K562 (cell line): ENCODE measurements around the gene ATAD3B. TPM values are rescaled to one million over a fixed set of nuclear protein-coding genes. Genes with fewer than 3 reads are reported as not detected.

Experiments
- BCOR ChIP-seq: fragments of 450-650 bp; IDR thresholded peaks from 2 replicates; pipeline ENCODE4 v1.6.1; 2016
- CBX3 ChIP-seq, 2 experiments: IDR thresholded peaks; 1 replicate in 1 of 2; 2 replicates in 1 of 2; pipeline ENCODE4 v1.6.1; 2012; ENCODE audit warnings: inconsistent platforms in 2 of 2, low read length in 2 of 2, borderline replicate concordance in 1 of 2, control low read depth in 1 of 2
- CEBPB ChIP-seq: fragments of 450-650 bp; IDR thresholded peaks from 2 replicates; pipeline ENCODE4 v1.6.1; 2016; ENCODE audit warnings: missing genetic modification characterization, missing compliant biosample characterization
- GABPB2 ChIP-seq: fragments of 250-450 bp; sonication (Bioruptor Pico); conservative IDR thresholded peaks from 2 replicates; pipeline ENCODE4 v1.5.1; 2021; ENCODE audit warnings: mild to moderate bottlenecking
- MAFG ChIP-seq: fragments of 450-650 bp; conservative IDR thresholded peaks from 2 replicates; pipeline ENCODE4 v1.6.1; 2016; ENCODE audit warnings: missing genetic modification characterization, missing compliant biosample characterization
- MTA2 ChIP-seq: fragments of 450-650 bp; IDR thresholded peaks from 2 replicates; pipeline ENCODE4 v1.6.1; 2016; ENCODE audit warnings: low read depth
- NELFE ChIP-seq: IDR thresholded peaks from 2 replicates; pipeline ENCODE4 v1.6.1; 2011; ENCODE audit warnings: mild to moderate bottlenecking; ENCODE audit not compliant: insufficient read depth, insufficient read length
- SIX5 ChIP-seq, 2 experiments: IDR thresholded peaks; 2 replicates each; pipeline ENCODE4 v1.6.1; 2011; ENCODE audit warnings: low read length in 2 of 2, borderline replicate concordance in 1 of 2, low read depth in 1 of 2, mild to moderate bottlenecking in 1 of 2, moderate library complexity in 1 of 2; ENCODE audit not compliant: insufficient read depth in 1 of 2
- TGIF2 ChIP-seq: sonication (generic); formaldehyde crosslinking; IDR thresholded peaks from 2 replicates; pipeline ENCODE4 v1.8.1; 2022; ENCODE audit warnings: mild to moderate bottlenecking, missing genetic modification reagents, moderate library complexity
- ZNF133 ChIP-seq: fragments of 250-450 bp; sonication (Bioruptor Pico); IDR thresholded peaks from 2 replicates; pipeline ENCODE4 v1.4.0; 2020; ENCODE audit warnings: mild to moderate bottlenecking
- ZNF445 ChIP-seq: fragments of 250-450 bp; sonication (Bioruptor Pico); IDR thresholded peaks from 2 replicates; pipeline ENCODE4 v1.4.0; 2020; ENCODE audit warnings: low read depth, mild to moderate bottlenecking, moderate library complexity
- polyA plus RNA-seq, 8 experiments: library from polyadenylated mRNA; depleted of rRNA in 4 of 8; stranded (reverse) in 5 of 8; unstranded in 3 of 8; fragments of >200 nt; fragmentation: Nextera tagmentation in 2 of 8; fragmentation: Illumina TruSeq in 1 of 8; extraction: Ambion mirVana in 2 of 8; extraction: Trizol in 1 of 8; gene quantifications; 2 replicates each; pipeline versions ENCODE4 v1.2.1 to v1.2.3, GENCODE V29; 2011 to 2014; ENCODE audit warnings: inconsistent platforms in 1 of 8, missing spikeins in 1 of 8
- total RNA-seq, 7 experiments: library from RNA; depleted of rRNA in 6 of 7; stranded (reverse); fragments of >200 nt in 6 of 7; fragmentation: Illumina TruSeq in 2 of 7; extraction: Trizol in 2 of 7; gene quantifications; 2 replicates each; pipeline versions ENCODE4 v1.2.1 to v1.2.3, GENCODE V29; 2011 to 2021; ENCODE audit warnings: low replicate concordance in 1 of 7
- TF ChIP-seq, protein P1 (sequence below), 2 experiments: fragments of 450-650 bp; formaldehyde crosslinking in 1 of 2; IDR thresholded peaks; 2 replicates each; pipeline versions ENCODE4 v1.4.0 to v1.6.1; 2014 to 2020; ENCODE audit warnings: mild to moderate bottlenecking in 2 of 2, borderline replicate concordance in 1 of 2, low read depth in 1 of 2
- TF ChIP-seq, protein P2 (sequence below): IDR thresholded peaks from 2 replicates; pipeline ENCODE4 v1.6.1; 2014; ENCODE audit warnings: antibody characterized with exemption
- TF ChIP-seq, protein P3 (sequence below): fragments of 450-650 bp; IDR thresholded peaks from 2 replicates; pipeline ENCODE4 v1.6.1; 2014; ENCODE audit warnings: low read depth, mild to moderate bottlenecking, moderate library complexity, borderline replicate concordance

The ATAD3B gene
- total and polyA plus RNA-seq, 9 of the 15 experiments (the other 6 are each of a cell fraction or from before 2014, with no cell fraction given): 0.07 to 113 (median 27.7) TPM

DNA sequence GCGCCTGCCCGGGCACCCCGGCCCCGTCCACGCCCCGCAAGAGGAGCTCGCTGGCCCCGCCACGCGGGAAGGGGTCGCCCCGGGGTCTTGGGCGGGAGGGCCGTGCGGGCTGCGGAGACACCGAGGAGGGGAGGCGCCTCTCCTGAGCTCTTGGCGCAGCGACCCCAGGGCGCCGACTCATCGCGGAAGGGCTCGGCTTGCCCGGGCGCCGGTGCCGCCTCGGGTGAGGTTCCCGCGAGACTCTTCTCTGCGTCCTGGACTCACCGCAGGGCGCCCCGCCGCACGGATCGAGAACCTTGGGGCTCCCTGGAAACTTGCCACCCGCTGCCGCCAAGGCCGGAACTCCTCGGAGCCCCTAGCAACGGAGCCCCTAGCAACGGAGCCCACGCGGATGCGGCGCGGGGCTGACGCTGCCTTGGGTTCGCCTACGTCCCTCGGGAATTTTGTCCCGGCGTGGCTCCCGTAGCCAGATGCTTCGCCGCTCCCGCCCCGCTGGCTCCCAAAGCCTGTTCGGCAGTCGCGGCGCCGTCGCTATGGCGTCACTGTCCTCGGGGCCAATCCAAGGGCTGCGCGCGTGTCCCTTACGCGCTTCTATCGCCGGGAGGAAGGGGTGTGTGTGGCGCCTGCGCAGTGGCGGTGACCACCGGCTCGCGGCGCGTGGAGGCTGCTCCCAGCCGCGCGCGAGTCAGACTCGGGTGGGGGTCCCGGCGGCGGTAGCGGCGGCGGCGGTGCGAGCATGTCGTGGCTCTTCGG lies 40.1 kb downstream of the ATAD3B start, which contains the start of gene ATAD3A (continued):
- TF ChIP-seq, protein P1, sequence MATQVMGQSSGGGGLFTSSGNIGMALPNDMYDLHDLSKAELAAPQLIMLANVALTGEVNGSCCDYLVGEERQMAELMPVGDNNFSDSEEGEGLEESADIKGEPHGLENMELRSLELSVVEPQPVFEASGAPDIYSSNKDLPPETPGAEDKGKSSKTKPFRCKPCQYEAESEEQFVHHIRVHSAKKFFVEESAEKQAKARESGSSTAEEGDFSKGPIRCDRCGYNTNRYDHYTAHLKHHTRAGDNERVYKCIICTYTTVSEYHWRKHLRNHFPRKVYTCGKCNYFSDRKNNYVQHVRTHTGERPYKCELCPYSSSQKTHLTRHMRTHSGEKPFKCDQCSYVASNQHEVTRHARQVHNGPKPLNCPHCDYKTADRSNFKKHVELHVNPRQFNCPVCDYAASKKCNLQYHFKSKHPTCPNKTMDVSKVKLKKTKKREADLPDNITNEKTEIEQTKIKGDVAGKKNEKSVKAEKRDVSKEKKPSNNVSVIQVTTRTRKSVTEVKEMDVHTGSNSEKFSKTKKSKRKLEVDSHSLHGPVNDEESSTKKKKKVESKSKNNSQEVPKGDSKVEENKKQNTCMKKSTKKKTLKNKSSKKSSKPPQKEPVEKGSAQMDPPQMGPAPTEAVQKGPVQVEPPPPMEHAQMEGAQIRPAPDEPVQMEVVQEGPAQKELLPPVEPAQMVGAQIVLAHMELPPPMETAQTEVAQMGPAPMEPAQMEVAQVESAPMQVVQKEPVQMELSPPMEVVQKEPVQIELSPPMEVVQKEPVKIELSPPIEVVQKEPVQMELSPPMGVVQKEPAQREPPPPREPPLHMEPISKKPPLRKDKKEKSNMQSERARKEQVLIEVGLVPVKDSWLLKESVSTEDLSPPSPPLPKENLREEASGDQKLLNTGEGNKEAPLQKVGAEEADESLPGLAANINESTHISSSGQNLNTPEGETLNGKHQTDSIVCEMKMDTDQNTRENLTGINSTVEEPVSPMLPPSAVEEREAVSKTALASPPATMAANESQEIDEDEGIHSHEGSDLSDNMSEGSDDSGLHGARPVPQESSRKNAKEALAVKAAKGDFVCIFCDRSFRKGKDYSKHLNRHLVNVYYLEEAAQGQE (IDR thresholded peaks at IDR 0.05; ENCODE audit: borderline replicate concordance): no peak
- TF ChIP-seq, protein P1 (CRISPR knock-in tag; IDR thresholded peaks at IDR 0.05; ENCODE audit: low read depth): peak; percentile 70
- TF ChIP-seq ZNF133 (CRISPR knock-in tag): no peak
- no peak for TF ChIP-seq MTA2
- TF ChIP-seq TGIF2 (CRISPR knock-in tag): peak; percentile 91
- TF ChIP-seq GABPB2 (CRISPR knock-in tag): no peak
- no peak for TF ChIP-seq NELFE
- TF ChIP-seq SIX5 (IDR thresholded peaks at IDR 0.05; ENCODE audit: borderline replicate concordance in 1 of 2, insufficient read depth in 1 of 2, low read depth in 1 of 2, low read length in 2 of 2): peak; percentile 17 to 35; a peak in 1 of 4 replicates
- TF ChIP-seq BCOR: peak; percentile 85
- no peak for TF ChIP-seq CEBPB
- TF ChIP-seq MAFG (tag): no peak
- TF ChIP-seq CBX3 (IDR thresholded peaks at IDR 0.05; ENCODE audit: borderline replicate concordance in 1 of 2, low read length in 2 of 2): peak in 1 of 2 experiments; percentile 65; a peak in 1 of 3 replicates
- TF ChIP-seq, protein P2, sequence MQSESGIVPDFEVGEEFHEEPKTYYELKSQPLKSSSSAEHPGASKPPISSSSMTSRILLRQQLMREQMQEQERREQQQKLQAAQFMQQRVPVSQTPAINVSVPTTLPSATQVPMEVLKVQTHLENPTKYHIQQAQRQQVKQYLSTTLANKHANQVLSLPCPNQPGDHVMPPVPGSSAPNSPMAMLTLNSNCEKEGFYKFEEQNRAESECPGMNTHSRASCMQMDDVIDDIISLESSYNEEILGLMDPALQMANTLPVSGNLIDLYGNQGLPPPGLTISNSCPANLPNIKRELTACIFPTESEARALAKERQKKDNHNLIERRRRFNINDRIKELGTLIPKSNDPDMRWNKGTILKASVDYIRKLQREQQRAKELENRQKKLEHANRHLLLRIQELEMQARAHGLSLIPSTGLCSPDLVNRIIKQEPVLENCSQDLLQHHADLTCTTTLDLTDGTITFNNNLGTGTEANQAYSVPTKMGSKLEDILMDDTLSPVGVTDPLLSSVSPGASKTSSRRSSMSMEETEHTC: no peak
- no peak for TF ChIP-seq ZNF445 (CRISPR knock-in tag)
- TF ChIP-seq, protein P3, sequence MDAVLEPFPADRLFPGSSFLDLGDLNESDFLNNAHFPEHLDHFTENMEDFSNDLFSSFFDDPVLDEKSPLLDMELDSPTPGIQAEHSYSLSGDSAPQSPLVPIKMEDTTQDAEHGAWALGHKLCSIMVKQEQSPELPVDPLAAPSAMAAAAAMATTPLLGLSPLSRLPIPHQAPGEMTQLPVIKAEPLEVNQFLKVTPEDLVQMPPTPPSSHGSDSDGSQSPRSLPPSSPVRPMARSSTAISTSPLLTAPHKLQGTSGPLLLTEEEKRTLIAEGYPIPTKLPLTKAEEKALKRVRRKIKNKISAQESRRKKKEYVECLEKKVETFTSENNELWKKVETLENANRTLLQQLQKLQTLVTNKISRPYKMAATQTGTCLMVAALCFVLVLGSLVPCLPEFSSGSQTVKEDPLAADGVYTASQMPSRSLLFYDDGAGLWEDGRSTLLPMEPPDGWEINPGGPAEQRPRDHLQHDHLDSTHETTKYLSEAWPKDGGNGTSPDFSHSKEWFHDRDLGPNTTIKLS: peak; percentile 98
